Rectal smooth muscle tissue (tissue), 1 donor: ENCODE results near the gene PSG7.
"Not testable (repeated sequence)": the region's sequence is repeated elsewhere in the genome, so short reads cannot be mapped to it uniquely, and the experiment has no call there.

Experiments used
- H3K27ac ChIP-seq: one replicate; pipeline ENCODE4 v1.7.0; 2013; ENCODE audit warnings: low read depth, low read length, inconsistent platforms
- H3K27me3 ChIP-seq: one replicate; pipeline ENCODE4 v1.7.0; 2013; ENCODE audit warnings: low read length; ENCODE audit not compliant: control insufficient read depth, insufficient read depth
- H3K36me3 ChIP-seq: one replicate; pipeline ENCODE4 v1.7.0; 2013; ENCODE audit warnings: low read length; ENCODE audit not compliant: control insufficient read depth, insufficient read depth
- H3K4me1 ChIP-seq: one replicate; pipeline ENCODE4 v1.7.0; 2013; ENCODE audit warnings: low read length; ENCODE audit not compliant: control insufficient read depth, insufficient read depth
- H3K4me3 ChIP-seq: one replicate; pipeline ENCODE4 v1.7.0; 2013; ENCODE audit warnings: low read length
- H3K9ac ChIP-seq: one replicate; pipeline ENCODE4 v1.7.0; 2013; ENCODE audit warnings: low read length

Gene PSG7

GRCh38 chr19:42937107-42937506 is at the start of gene PSG7:
Gene PSG7, minus strand, starts transcription at chr19:42937207. Its CDS starts 131 bp downstream, at chr19:42937076.
- not testable (repeated sequence) for H3K36me3 ChIP-seq, H3K9ac ChIP-seq, H3K27me3 ChIP-seq, H3K4me1 ChIP-seq, H3K27ac ChIP-seq, H3K4me3 ChIP-seq

DNA sequence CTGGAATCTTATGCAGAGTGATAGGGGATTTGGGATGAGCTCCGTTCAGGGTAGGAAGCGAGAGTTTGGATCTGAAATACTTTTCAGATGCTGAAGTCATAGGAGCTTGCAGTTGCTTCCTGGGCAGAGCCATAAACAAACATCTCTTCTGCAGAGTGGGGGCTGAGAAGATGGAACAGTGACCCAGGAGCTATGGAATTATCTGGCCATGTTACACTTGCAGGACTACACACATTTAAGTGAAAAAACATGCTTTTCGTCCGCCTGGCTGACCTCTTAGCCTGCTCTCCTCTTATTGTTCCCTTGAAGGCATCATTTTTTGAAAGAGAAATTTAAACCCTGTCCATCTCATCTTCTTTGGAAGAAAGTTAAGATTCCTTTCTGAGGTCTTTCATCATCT is 48.6 kb upstream of the PSG7 start:
- Histone ChIP-seq H3K27me3 (no peaks in the 10 kb centered on the region), H3K9ac (no peak overlapping the region), H3K4me3 (no peak overlapping the region), H3K27ac (no peak overlapping the region), H3K36me3 (no peaks in the 10 kb centered on the region), H3K4me1 (no peaks in the 10 kb centered on the region)

- H3K9ac ChIP-seq, H3K27me3 ChIP-seq: not testable (repeated sequence)
Observed at GRCh38 chr19:42982111-42982510, 45.1 kb upstream of the PSG7 start.

DNA sequence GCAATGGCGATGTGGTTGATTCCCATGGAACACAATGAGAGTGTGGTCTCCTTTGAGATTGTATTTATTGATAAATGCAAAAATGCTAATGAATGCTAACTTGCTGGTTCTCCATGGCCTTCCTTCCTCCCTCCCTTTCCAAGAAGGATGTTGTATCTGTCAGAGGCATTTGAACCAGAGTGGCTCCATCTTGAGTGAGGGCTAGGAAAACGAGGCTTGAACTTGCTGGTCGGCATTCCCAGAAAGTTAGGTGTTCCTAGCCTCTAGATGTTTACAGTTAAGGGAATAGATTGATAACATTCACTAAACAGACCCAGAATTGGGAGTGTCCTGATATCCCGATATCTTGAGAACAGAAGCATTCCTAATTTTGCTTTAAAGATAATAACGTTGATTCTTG is 34.4 kb upstream of the PSG7 start:
- not testable (repeated sequence) for H3K4me3 ChIP-seq, H3K27ac ChIP-seq, H3K27me3 ChIP-seq, H3K4me1 ChIP-seq, H3K9ac ChIP-seq, H3K36me3 ChIP-seq

More at GRCh38 chr19:42982111-42982510, 45.1 kb upstream of the PSG7 start:
- H3K4me1 ChIP-seq, H3K27ac ChIP-seq, H3K4me3 ChIP-seq, H3K36me3 ChIP-seq: not testable (repeated sequence)

DNA sequence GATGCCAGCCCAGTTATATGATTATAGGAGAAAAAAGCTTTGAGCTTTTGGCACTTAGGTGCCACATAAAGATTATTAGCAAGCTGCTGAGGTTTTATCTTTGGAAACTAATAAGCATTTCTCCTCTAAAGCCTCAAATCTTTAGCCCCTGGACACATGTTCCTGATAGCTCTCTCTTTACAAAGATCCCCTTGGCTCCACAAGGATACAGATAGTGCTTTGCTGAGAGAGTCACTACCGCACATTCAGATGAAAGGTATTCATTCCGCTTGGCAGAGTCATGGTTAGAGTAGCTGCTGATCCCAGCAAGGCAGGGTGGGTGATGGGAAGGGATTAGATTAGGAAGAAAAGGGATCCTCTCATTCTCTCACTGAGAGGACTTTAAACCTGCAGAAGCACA is 28.2 kb upstream of the PSG7 start:
- H3K27me3 ChIP-seq = no peaks in the 10 kb centered on the region
- no peaks in the 10 kb centered on the region for H3K4me1 ChIP-seq
- H3K36me3 ChIP-seq = no peaks in the 10 kb centered on the region

DNA sequence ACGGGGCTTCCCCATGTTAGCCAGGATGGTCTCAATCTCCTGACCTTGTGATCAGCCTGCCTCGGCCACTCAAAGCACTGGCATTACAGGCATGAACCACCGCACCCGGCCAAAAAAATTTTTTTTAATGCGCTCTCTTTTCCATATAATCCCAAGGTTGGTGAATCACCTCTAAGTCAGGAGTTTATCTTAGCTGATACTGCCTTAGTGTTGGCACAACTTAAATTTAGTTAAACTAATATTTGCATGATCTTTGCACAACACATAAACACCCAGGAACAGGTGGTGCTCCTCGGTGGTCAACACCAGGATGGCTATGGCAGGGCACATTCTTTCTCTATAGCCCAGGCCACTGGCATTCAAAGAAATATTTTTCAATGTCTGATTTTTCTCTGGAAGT is 24.1 kb upstream of the PSG7 start:
- H3K4me1 ChIP-seq = no peaks in the 10 kb centered on the region
- no peaks in the 10 kb centered on the region for H3K36me3 ChIP-seq
- H3K27me3 ChIP-seq = no peaks in the 10 kb centered on the region
- H3K9ac ChIP-seq = no peak overlapping the region
- no peak overlapping the region for H3K27ac ChIP-seq
- no peak overlapping the region for H3K4me3 ChIP-seq

More for the DNA sequence above, 28.2 kb upstream of the PSG7 start:
- Histone ChIP-seq H3K27ac (no peak overlapping the region), H3K4me3 (no peak overlapping the region), H3K9ac (no peak overlapping the region)

DNA sequence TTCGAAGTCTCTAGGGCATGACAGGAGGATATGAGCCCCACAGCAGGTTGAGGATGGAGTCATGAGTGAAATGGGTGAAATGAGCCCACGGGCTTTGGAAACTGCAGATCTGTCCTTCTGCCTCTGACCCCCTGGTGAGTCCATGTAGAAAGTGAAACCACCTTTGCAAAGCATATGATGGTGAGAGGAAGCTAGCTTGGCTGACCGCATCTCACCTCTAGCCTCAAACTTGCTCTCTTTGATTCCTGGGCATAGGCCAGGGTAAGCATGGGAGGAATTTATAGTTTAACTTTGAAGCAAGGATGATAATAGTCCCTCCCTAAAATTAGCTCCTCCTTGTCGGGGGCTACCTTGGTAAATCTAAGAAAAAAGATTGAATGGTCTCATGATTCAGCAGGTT is 15.1 kb upstream of the PSG7 start:
- not testable (repeated sequence) for H3K36me3 ChIP-seq, H3K9ac ChIP-seq, H3K4me3 ChIP-seq, H3K27me3 ChIP-seq, H3K27ac ChIP-seq, H3K4me1 ChIP-seq

GRCh38 chr19:42951476-42951875 is 14.5 kb upstream of the PSG7 start:
- H3K4me3 ChIP-seq, H3K27ac ChIP-seq, H3K4me1 ChIP-seq, H3K9ac ChIP-seq, H3K27me3 ChIP-seq, H3K36me3 ChIP-seq: not testable (repeated sequence)

DNA sequence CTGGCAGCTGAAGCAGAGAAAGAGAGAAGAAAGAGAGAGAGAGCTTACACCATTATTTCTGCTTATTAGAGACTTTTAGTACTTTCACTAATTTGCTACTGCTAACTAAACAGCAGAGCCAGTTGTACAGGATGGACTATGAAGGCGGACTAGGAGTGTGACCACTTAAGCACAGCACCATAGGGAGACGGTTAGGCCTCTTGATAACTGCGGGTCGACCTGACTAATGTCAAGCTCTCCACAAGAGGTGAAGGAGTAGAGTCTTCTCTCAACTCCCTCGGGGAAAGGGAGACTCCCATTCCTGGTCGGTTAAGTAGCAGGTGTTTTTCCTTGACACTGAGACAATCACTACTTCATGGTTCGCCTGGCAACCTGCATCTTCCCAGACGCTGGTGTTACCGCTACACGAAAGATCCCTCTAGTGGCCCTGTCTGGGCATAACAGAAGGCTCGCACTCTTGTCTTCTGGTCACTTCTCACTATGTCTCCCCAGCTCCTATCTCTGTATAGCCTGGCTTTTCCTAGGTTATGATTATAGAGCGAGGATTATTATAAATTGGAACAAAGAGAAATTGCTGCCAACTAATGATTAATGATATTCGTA is 5.3 kb upstream of the PSG7 start:
- Histone ChIP-seq H3K4me3 (no peak overlapping the region), H3K27ac (no peak overlapping the region), H3K27me3 (no peaks in the 10 kb centered on the region), H3K4me1 (no peaks in the 10 kb centered on the region), H3K9ac (no peak overlapping the region), H3K36me3 (no peaks in the 10 kb centered on the region)

GRCh38 chr19:42934726-42935125 is 2.3 kb downstream of the PSG7 start:
- H3K9ac ChIP-seq, H3K4me1 ChIP-seq, H3K36me3 ChIP-seq, H3K27ac ChIP-seq, H3K27me3 ChIP-seq, H3K4me3 ChIP-seq: not testable (repeated sequence)

DNA sequence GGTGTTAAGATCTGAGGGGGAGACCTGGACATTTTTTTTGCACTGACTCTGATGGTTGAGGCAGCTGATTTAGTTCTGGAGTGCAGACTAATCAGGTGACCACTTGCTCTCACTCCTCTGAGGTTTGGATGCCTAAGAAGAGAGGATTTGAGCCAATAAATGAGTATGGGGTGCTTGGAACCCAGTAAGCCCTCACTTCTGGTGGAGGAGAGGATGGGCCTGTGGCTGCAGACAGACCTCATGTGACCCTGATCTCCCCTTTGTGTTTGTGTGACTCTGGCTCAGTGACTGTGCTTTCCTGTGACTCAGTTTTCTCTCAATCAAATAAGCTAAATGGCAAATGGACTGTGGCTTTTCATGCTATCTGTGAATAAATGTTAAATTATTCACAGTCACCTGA is 2.8 kb downstream of the PSG7 start:
- H3K27ac ChIP-seq, H3K9ac ChIP-seq, H3K36me3 ChIP-seq, H3K4me1 ChIP-seq, H3K27me3 ChIP-seq, H3K4me3 ChIP-seq: not testable (repeated sequence)

- H3K27ac ChIP-seq, H3K4me1 ChIP-seq, H3K36me3 ChIP-seq, H3K9ac ChIP-seq, H3K4me3 ChIP-seq, H3K27me3 ChIP-seq: not testable (repeated sequence)
Observed at GRCh38 chr19:42933412-42933811, 3.6 kb downstream of the PSG7 start.

GRCh38 chr19:42932485-42933101 is 4.4 kb downstream of the PSG7 start:
- H3K27me3 ChIP-seq, H3K36me3 ChIP-seq, H3K27ac ChIP-seq, H3K9ac ChIP-seq, H3K4me3 ChIP-seq, H3K4me1 ChIP-seq: not testable (repeated sequence)
